Epithelial cell of esophagus (primary cell): ENCODE data around the gene ROBO3.

Experiments used
- DNase-seq: peaks from one replicate; pipeline ENCODE4 v3.0.0; 2010; ENCODE audit warnings: low read depth
- H3K4me3 ChIP-seq: 2 replicates; pipeline ENCODE4 v1.5.1; 2011; ENCODE audit warnings: mild to moderate bottlenecking, low read length, control low read depth
- CTCF ChIP-seq: IDR thresholded peaks from 2 replicates; pipeline ENCODE4 v1.5.1; 2011; ENCODE audit warnings: low read depth, mild to moderate bottlenecking, low read length, control low read depth, inconsistent platforms; ENCODE audit not compliant: insufficient read depth; ENCODE audit errors: missing control alignments

ROBO3 gene

GRCh38 chr11:124863826-124864165, 1.4 kb upstream of the ROBO3 start:
- no peak overlapping the region for H3K4me3 ChIP-seq
- no peak for DNase-seq
- TF ChIP-seq CTCF, result no peak

DNA sequence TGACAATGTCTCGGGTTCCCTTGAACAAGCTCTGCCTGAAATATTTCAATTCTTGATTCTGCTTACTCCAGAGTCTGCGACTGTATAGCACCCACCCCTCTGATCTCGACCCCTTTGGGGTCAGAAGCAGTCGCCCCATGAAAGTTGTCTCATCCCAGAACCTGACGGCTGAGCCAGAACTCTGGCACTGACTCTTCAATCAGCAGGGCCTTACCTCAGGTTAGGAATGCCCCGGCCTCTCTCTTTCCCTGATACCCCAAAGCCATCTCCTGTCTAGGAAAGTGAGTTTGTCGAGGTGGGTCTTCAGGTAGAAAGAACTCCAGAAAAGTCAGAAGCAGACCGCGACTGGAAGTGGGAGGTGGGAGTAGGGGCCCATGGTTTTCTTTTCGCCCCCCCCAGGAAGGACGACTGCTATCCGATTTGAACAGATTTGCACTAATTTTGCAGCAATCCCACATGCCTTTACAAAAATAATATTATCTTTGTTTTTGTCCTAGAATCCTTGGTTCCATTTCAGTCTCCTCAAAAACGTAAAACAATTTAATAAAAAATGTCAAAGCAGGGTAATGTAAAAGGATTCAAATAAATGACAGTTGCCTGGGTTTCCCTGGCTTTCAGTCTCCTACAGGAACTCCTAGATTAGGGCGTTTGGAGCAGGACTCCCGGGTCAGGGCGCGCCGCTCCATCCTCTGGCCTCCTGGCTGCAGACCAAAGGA, 898 bp upstream of the ROBO3 start:
- H3K4me3 ChIP-seq, result no peak overlapping the region
- no peak for TF ChIP-seq CTCF
- no peak for DNase-seq

DNA sequence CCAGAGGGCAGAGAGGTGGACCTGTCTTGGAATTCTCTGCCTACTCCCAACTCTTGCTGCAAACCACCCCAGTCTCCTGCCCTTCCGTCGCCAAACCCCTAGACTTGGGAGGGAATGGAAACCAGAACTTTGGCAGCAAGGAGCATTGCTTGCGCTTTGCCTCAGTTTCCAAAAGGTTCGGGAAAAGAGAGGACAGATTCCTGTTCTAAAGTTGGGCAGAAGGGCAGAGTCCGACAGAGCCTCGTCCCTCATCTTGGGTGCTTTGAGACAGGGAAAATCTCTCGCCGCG, 396 bp upstream of the ROBO3 start:
- H3K4me3 ChIP-seq, result no peak overlapping the region
- DNase-seq, result no peak
- TF ChIP-seq CTCF, result no peak

- peak; percentile 50 for TF ChIP-seq CTCF
- H3K4me3 ChIP-seq, result no peak overlapping the region
- DNase-seq, result peak; percentile 57
Observed at GRCh38 chr11:124865902-124866851, 945 bp downstream of the ROBO3 start.

- no peak overlapping the region for H3K4me3 ChIP-seq
- peak; percentile 46 for TF ChIP-seq CTCF
- DNase-seq, result peak; percentile 39
Observed at GRCh38 chr11:124867700-124868099, 2.5 kb downstream of the ROBO3 start.

GRCh38 chr11:124868331-124869274, 3.4 kb downstream of the ROBO3 start:
- peak; percentile 3 for TF ChIP-seq CTCF
- no peak overlapping the region for H3K4me3 ChIP-seq
- DNase-seq, result no peak
